HG03108 (cell line): Measurements from ENCODE around the gene PER3.

Source experiments
- ATAC-seq: cut with Tn5 transposase; IDR thresholded peaks from one replicate; pipeline ENCODE4 v1.9.1; 2021; ENCODE audit warnings: moderate library complexity; ENCODE audit not compliant: unreplicated experiment

PER3 gene

DNA sequence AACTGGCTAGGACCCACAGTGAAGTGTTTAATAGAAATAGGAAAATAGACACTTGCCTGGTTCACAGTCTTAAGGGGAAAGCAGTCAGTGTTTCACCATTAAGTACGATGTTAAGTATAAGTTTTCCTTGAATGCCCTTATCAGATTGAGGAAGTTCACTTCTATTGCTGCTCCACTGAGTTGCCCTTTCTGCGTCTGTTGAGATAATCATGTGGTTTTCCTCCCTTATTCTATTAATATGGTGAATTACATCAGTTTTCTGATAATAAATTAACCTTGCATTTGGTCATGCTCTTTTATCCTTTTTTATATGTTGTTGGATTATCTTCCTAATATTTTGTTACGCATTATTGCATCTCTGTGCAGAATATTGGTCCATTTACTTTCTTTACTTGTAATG is 47.4 kb downstream of the PER3 start:
- ATAC-seq: no peak

DNA sequence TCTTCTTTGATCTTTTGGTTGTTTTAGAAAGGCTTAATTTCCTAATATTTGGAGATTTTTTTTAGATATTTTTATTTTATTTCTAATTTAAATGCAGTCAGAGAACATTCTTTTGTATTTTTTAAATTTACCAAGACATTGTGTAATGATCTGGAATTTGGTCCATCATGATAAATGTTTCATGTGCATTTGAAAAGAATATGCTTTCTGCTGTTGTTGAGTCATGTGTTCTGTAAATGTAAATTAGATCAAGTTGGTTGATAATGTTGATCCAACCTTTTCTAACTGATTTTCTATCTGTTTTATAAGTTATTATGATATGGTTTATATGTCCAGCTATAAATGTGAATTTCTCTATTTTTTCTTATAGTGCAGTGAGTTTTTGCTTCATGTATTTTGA is 48.9 kb downstream of the PER3 start:
- no peak for ATAC-seq

DNA sequence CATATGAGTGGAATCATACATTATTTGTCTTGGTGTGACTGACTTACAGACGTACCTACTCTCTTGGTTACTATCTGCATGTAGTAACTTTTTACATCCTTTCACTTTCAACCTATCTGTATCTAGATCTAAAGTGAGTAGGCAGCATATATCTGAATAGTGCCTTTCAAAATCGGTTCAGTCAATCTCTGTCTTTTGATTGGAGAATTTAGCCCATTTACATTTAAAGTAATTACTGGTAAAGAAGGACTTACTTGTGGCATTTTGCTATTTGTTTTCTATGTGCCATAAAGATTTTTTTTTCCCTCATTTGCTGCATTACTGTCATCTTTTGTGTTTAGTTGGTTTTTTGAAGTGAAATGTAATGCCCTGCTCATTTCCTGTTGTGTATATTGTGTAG is 54.6 kb downstream of the PER3 start:
- no peak for ATAC-seq

DNA sequence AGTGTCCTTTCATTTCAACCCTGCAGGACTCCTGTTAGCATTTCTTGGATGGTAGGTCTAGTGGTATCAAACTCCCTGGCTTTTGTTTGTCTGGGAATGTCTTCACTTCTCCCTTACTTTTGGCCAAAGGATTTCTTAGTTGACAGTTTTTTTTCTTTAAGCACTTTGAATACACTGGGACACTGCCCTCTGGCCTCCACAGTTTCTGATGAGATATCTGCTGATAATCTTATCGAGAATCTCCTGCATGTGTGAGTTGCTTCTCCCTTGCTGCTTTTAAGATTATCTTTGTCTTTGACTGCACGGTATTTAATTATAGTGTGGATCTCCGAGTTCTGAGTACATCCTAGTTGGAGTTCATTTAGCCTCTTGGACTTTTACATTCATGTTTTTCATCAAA is 55.4 kb downstream of the PER3 start:
- no peak for ATAC-seq

DNA sequence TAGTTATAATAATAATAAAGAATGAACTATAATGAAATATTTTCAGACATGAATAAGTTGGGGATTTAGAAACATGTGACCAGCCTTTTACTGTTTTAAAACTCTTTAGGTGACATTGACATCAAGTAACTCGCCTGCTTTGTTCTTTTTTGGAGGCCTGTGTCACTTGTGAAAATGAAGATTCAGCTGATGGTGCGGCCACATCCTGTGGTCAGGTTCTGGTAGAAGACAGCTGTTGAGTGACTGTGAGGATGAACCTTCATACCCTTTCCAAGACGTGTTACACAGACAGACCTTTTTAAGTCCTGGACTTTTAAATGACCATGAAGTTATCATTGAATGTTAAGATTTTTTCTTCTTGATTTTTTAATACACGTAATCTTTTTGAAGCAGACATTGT is 58.4 kb downstream of the PER3 start:
- ATAC-seq: no peak

DNA sequence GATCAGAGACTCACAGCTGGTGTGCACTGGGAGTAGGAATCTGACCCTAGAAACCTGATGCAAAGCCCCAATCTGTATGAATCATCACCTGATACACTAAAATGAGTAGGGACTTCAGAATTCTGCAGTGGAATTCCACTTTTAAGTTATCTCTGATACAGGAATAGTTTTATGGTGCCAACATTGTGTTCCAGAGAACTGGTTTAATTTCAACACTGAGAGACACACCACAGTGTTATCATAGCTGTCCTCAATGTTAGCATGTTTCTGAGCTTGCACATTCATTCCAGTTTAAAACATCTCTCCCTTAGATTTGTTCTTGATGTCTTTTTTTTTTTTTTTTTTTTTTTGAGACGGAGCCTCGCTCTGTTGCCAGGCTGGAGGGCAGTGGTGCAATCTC is 61.7 kb downstream of the PER3 start:
- ATAC-seq: no peak

DNA sequence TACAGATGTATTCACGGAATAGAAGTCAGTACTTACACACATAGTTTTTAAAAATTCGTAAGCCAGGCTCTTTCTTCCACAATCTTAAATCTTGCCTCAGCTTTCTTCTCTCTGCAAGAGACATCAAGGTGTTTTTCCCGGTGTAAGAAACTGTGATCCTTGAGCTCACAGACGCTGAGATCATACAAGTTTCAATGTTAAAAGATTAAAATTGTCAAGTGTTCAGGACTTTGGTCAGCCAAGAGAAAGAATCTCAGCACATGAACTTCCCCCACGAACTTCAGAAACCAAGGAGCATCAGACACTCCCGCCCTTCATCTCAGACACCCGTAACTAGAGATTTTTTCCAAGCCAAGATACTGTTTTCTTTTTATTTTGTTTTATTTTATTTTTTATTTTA is 62.6 kb downstream of the PER3 start:
- no peak for ATAC-seq

DNA sequence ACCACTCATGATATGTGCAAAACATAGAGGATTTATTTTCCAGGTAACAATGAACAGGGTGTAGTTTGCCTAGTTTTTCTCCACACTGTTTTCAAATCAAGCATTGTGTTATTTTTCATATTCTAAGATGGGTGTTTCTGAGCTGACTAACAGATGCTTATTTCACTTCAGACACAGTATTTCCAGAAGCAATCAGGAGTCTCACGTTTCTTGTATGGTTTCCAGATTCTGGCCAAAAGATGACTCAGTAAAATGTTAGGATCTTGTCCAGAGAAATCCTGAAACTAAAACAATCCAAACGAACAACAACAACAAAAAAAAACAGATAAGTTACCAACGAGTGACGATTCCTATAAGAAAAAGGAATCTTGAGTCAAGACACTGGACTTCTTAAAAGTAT is 63.5 kb downstream of the PER3 start:
- ATAC-seq: no peak

DNA sequence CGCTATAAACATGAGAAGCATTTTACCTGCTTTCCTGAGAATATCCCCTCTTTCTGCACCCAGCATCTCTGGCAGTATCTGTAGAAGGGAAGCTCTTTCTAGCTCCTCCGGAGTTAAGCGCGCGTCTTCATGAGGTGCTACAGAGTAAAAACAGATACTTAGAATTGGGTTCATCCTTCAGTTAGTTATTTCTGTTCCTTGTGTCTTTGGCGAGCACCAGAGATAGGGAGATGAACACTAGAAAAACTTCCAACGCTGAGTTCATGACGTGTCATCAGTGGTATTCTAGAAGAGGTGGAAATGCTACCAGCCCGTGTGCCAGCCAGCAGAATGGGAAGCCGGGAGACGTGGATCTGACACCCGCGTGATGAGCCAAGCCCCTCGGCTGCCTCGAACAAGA is 66.7 kb downstream of the PER3 start:
- no peak for ATAC-seq

DNA sequence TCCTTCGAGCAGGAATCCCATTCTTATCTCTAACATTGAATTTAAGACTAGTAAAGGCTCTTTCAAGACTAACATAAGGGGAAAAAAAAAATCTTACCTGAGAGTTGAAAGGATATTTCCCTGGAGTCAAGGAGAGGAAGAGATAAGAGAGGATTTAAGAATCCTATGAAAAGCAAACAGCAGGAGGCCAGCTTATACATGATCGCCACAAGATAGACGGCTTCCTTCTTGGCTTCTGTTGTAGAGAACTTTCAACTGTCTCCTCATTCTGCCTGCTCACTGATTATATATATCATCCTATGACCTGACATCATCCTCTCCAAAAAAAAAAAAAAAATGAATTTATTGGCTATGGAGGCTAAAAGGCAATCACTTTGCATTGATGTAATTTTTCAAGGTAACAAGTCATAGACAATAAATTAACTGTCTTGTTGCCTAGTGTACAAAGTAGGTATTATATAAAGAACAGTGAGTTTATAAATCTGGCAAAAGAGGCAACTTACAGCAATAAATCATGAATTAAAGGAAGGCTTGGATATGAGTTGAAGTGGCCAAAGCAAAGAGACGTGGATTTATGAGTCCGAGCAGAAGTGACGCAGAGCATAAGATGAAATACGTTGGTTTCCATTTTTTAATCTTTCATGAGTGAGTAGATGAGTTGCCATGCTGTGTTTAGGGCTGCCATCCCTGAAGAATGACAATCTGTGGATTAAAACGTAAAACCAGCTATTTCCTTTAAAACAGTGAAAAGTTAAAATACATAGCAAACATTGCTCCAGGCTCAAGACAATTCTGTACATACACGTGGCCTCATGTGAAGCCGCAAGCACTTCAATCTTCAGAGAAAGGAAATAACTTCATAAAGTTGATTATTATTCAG is 69.0 kb downstream of the PER3 start, which contains the start of gene UTS2:
TSS of gene UTS2 (minus strand) at position 262 of the 880 bp plus-strand sequence. CDS start at position 200, 62 bp downstream.
- no peak for ATAC-seq

DNA sequence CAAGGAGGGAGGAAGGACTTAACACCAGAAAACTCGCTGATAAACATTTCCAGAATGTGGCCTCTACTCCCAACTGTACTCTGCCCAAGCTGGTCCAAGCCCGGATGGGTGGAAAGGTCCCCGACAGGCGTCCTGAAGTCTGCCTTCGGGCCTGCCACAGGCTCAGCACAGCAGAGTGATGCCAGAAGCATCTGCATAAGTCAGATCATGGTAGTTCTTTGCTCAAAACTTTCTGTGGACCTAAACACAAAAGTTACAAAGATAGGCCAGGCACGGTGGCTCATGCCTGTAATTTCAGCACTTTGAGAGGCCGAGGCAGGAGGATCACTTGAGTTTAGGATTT is 69.6 kb downstream of the PER3 start:
- no peak for ATAC-seq

DNA sequence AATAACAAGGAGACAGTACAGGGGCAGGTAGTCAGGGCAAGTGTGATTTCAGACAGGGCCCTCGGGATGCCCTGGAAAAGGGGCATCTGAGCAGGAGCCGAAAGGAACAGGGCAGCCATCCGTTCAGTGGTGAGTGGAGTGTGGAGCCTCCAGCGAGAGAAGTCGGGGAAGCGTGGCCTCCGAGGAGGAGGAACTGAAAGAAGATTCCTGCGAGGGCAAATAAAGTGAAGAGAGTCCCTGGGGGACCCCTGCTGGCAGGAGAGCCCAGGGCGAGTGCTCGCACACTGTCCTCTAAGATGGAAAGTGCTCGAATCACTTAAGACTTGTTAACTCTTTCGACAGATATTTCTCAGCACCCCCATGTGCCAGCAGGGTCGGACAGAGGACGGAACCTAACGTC is 72.3 kb downstream of the PER3 start:
- ATAC-seq: no peak

DNA sequence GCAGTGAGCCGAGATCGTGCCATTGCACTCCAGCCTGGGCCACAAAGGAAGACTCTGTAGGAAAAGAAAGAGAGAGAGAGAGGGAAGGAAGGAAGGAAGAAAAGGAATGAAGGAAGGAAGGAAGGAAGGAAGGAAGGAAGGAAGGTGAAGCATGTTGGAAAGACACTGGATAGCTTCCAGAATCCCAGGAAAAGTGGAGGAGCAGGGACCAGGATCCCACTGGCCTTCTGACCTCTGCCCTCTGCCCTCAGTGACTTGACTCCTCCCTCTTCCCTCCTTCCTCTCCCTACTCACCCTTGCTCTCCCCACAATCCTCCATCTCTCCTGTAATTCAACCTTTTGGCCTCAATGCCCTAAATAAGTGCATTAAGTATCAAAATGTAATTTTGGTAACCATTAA is 72.9 kb downstream of the PER3 start:
- no peak for ATAC-seq

DNA sequence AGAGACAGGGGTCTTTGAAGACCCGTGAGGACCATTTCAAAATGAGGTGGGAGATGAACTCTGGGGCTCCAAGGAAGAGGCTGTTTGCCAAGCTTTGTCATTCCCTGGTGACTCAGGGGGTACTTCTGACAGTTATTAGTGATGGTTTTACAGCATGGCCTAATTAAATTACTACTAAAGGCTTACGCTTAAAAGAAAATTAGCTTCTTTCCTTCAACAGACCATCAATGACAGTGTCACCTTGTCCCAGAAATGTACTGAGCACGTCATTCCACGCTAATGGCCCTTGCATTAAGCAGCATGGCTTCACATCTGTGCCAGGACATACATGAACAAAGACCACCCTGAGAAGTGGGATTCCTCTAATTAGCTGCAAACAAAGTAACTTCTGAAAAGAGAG is 73.9 kb downstream of the PER3 start:
- no peak for ATAC-seq

DNA sequence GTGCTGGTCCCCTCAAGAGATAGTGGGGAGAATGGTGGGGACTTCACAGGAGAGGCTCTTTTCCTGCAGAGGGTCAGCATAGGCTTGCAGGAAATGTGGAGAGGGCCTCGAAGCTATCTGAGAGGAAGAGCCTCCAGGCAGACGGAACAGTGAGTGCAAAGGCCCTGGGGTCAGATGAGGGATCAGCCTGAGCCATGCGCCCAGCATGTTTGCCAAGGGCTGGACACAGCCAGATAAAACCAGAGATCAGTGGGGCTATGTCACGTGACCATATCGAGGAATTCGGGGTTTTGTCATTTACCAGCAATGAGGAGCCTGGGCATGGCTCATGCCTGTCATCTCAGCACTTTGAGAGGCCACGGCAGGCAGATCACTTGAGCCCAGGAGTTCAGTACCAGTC is 75.3 kb downstream of the PER3 start:
- no peak for ATAC-seq

DNA sequence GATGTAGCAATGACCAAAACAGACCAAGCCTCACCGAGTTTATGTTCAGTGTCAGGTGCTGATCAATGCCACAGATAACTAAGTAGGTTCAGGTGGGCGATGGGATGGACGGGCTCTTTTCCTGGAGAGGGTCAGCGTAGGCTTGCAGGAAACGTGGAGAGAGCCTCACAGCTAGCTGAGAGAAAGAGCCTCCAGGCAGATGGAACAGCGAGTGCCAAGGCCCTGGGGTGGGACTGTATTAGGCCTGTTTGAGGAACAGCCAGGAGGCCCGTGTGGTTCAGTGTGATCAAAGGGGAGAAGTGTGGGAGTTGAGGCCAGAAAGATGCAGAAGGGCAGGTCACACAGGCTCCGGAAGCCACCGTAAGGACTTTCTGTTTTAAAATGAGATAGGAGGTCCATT is 76.0 kb downstream of the PER3 start:
- no peak for ATAC-seq

DNA sequence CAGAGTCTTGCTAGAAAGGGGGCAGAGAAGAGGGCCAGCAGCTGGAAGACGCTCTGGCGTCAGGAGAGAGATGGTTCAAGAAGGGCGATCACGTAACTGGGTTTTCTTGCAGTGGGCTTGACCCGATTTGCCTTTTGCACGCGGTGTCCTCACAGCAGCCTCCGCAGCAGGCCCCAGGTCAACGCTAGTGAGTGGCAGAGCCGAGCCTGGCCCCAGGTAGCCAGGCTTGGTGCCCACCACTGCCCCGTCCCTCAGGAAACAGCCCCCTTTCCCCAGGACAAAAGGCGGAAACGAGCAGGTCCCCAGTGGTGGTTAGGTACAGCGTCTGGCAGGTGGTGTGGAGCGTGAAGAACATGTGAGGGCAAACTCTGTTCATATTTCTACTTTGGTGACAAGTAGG is 77.4 kb downstream of the PER3 start:
- ATAC-seq: no peak

DNA sequence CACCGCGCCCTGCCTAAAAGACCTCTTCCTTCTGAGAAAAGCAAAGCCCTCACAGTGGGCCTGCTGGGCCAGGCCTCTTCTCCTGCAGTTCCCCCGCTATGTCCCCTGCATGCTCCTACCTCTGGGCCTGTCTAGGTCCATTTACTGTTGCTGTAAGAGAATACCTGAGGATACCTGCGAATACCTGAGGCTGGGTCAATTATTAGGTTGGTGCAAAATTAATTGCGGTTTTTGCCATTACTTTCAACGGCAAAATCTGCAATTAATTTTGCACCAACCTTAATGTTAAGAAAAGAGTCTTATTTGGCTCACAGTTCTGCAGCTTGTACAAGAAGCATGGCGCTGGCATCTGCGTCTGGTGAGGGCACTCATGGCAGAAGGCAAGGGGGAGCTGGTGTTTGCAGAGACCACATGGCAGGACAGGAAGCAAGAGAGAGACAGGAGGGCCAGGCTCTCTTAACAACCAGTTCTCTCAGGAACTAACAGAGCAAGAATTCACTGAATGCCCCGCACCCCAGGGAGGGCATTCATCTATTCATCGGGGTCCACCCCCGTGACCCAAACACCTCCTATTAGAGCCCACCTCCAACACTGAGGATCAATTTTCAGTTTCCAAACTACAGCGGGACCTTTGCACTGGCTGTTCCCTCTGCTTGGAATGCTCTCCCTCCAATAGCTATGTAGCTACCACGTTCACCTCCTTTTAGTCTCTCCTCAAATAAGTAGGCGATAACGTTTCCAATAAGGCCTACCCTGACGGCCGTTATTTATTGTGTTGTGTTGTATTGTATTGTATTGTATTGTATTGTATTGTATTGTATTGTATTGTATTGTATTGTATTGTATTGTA is 78.3 kb downstream of the PER3 start:
- no peak for ATAC-seq

DNA sequence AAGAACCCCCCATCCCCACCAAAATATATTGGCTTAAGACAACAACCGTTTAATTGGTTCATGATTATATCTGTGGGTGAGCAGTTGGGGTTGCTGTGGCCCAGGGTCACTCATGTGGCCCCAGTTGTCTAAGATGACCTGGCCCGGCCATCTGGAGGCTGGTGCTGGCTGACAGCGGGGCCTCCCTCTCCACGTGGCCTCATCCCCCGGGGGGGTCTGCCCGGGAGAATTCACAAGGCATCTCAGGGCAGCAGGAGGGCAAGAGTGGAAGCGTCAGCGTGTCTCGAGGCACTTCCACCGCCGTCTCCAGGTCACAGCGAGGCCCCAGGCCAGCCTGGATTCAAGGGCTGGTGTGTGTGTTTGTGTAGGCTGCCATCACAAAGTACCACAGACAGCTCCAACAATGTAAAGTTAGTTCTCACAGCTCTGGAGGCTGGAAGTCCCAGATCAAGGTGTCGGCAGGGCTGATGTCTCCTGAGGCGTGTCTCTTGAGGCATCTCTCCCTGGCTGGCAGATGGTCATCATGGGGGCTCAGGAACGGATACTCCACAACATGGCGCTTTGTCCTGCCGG is 79.8 kb downstream of the PER3 start:
- ATAC-seq: no peak

DNA sequence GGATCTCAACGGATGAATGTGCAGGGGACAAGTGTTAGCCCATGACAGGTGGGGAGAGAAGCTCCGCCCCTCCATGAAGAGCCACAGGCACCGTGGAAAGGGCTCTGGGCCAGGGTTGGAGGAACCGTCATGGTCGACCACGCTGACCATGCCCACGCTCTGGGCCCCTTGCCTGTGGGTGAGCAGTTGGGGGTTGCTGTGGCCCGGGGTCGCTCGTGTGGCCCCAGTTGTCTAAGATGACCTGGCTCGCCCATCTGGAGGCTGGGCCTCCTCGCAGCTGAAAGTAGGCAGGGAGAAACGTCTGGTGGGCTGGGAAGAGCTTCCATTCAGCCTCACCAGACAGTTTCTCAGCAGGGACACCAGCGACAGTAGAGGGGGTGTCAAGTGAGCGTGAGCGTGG is 81.9 kb downstream of the PER3 start:
- no peak for ATAC-seq

DNA sequence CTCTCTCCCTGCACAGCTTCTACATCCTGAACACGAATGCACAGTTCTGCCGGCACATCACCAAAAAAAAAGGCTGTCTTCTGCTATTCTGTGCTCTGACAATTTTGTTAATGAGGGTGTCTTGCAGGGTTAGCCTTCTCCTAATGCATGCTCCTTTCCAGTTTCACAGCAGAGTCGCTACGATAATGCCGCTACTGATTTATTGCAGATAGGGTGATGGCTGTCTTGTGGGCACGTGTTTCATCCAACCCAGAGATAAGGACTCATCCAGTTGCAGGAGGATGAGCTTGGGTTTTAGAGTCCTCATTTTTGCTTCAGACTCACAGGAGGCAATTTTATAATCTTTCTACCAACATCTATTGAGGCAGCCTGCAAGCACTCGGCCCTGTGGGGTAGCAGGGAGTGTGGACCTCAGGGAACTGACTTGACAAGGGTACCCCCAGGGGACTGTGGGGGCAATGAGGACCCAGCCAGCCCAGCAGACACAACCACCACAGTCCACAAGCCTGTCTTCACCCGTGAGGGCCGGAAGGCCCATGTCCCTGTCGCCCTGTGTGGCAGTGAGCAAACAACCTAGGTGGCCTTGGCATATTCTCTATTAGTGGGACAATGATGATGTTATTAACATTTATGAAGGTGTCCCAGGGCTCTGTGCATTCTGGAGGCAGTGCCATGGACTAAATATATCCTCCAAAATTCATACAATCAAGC is 84.1 kb downstream of the PER3 start:
- no peak for ATAC-seq
